GM18499 (cell line): ENCODE measurements around the gene SAFB2.

Experiments
- ATAC-seq: cut with Tn5 transposase; IDR thresholded peaks from one replicate; pipeline ENCODE4 v1.9.1; 2021; ENCODE audit warnings: moderate number of reproducible peaks; ENCODE audit not compliant: insufficient read depth, unreplicated experiment

Gene SAFB2

DNA sequence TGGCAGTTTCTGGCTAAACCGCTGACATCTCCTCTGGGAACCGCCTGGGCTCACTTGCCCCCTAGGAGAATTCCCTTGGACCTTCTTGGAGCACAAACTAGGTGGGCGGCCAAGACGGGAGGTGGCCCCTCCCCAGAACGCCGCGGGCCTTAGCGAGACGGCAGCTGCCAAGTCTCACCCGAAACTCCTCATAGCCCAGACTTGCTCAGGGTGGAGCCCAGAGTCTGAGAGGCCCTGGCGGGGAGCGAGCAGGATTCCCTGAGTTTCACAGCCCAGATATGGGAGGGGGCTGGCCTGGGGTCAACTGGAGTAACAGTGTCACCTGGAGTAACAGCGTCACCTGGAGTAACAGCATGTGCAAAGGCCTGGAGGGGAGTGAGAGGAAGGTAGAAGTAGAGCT is 64.9 kb downstream of the SAFB2 start:
- no peak for ATAC-seq

DNA sequence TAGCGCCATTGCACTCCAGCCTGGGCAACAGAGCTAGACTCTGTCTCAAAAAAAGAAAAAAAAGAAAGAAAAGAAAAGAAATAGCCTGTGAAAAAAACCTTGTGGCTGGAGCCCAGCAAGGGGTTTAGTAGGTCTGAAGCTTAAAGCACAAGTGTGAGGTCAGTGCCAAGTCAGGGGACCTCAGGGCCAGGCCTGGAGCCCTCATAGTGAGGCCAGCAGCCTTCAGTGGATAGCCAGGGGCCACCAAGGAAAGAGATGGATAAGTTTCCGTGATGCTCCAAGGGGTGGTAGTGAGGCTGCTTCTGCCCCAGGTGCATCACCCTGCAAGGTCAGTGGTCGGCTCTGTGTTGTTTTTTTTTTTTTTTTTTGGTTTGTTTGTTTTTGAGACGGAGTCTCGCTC is 67.7 kb downstream of the SAFB2 start:
- ATAC-seq = no peak

DNA sequence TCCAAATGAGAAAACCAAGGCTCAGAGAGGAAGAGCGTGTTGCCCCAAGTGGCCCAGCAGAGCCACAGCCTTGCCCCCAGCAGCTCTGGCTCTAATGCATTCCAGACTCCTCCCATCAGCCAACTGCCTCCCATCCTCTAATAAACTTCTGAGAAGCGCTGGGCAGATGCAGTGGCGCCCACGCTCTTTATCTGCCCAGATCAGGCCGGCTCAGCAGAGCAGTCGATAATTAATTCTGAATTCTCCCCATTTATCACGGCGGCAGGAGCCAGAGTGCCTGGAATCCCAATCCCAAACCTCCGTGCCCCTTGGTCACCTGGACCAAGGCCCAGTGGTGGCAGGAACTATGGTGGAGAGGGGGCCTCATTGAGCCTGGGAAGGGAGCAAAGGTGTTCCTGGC is 68.7 kb downstream of the SAFB2 start:
- no peak for ATAC-seq

DNA sequence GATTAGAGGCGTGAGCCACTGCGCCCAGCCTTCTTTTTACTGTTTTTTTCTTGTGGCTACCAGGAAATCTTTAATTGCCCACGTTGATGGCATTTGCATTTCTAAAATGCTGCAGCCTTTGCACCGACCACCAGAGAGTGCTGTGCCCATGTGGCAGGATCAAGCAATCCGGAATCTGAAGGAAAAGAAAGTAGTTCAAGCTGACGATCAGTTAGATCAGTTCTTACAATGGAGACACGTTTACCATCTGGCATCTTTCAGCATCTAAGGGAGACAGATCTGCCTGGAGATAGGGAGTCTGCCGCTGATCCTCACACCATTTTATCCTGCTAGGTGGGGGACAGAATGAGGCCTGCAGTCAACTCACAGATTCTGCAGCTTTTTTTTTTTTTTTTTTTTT is 74.7 kb downstream of the SAFB2 start:
- no peak for ATAC-seq

DNA sequence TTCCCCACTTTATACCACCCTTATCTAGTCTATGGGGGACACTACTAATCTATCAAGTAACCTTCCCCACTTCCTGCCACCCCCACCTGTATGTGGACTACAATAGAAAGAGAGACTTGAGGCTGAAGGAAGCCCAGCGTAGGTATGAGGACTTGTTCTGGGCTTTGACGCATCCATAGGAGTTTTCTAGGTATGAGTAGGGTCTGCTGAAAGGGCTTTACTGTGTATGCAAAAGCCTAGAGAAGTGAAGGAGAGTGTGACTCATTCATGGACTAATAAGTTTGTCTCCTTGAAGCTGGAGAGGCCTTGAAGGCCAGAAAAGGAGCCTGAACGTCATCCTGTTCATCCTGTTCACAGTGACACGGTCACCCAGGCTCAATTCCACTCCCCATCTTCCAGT is 76.6 kb downstream of the SAFB2 start:
- ATAC-seq = no peak

DNA sequence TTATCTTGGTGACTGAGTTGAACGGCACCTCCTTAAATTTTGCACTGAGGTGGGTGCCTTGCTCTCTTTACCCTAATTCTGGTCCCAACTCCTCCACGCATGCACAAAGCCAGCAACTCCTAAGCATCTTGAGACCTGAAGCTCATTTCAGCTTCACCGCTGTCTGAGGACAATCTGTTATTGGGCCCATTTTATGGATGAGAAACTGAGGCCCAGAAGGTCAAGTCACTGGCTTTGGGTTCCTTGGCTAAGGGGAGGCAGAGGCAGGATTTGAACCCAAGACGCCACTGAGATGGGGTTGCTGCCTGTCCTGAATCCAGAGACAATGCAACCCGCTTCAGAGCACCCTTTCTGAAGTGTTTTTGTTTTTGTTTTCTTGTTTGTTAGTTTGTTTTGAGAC is 77.5 kb downstream of the SAFB2 start:
- ATAC-seq = no peak

DNA sequence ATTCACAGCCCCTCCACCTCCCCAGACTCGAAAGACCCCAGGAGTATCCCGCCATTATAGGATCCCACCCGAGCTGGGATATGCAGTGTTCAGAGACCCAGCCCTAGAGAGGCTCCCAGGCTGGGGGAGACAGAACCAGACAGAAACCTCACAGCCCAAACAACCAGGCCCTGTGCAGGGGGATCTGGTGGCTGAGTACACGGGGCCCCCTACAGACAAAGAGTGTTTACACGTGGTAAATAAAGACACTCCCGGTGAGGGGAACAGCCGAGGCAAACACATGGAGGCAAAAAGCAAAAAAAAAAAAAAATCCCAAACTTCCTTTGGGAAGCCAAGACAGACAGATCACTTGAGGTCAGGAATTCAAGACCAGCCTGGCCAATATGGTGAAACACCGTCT is 79.9 kb downstream of the SAFB2 start:
- no peak for ATAC-seq

DNA sequence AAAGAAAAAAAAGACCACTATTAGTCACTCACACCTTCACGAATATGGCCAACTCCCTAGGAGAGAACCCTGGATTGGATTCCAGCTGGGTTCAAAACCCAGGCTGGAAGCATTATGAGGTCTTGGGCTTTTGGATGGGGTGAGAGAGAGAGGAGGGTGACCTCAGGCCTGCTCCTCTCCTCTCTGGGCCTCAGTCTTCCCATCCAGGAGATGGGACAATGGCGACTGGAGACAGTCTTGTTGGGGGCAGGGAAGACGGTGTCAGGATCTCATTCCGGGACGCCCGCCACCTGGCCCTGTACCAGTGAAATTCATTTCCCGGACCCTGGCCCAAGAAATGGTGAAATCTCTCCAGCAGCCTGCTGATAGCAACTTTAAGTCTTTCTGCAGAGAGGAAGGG is 81.1 kb downstream of the SAFB2 start:
- no peak for ATAC-seq

DNA sequence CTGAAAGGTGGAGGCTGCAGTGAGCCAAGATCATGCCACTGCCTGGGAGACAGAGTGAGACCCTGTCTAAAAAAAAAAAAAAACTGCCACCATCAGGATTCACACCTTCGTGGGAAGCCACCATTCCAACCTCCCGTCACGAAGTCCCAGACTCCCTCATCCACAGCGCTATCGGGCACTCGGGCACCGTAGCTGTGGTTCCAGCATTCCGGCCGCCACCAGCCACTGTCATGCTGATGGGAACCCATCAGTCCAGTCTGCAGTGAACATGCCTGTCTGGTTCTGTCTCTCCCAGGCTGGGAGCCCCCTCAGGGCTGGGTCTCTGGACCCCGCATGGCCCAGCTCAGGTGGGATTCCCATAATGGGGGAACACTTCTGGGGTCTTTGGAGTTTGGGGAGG is 82.4 kb downstream of the SAFB2 start:
- no peak for ATAC-seq

DNA sequence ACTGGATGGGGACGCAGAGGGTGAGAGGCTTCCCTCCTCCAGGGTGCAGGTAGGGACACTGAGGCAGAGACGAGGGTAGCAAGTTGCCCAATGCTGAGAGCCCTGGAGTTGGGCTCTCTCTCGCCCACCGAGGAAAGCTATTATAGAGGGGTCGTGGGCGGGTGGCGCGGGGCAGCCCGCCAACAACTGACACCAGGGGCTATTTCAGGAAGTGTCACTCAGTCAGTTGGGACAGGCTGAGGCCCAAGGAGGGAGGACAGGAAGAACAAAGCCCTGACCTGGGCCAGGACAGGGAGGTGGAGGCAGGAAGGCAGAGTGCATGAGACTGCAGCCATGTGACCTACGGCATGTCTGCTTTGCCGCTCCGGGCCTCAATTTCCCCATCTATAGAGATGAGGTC is 84.7 kb downstream of the SAFB2 start:
- ATAC-seq = no peak
